Suppressor macrophage (primary cell): Measurements from ENCODE around the gene MRNIP.
"Not testable (repeated sequence)": the region's sequence is repeated elsewhere in the genome, so short reads cannot be mapped to it uniquely, and the experiment has no call there.

ENCODE experiments used
- DNase-seq, 4 experiments: peaks; one replicate each; pipeline ENCODE4 v3.0.0-alpha.2; 2020 to 2022

The MRNIP gene

DNA sequence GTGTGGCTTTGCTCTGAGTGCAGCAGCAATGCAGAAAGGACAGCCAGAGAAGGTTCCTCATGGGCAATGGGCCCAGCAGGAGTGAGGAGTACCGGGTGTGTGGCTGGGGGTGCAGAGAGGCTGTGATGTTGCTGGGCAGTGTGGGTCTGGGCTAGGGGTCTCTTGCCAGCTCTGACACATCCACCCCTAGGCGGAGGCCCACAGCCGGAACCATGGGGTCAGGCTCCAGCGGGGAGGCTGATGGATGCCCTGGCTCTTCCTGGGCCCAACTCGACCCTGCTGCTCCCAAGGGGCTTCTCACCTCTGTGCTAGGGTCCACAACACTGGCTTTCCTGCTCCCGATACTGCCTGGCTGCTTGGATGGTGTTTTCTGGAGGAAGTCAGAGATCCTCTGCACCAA is 29.2 kb upstream of the MRNIP start:
- DNase-seq = no peak

DNA sequence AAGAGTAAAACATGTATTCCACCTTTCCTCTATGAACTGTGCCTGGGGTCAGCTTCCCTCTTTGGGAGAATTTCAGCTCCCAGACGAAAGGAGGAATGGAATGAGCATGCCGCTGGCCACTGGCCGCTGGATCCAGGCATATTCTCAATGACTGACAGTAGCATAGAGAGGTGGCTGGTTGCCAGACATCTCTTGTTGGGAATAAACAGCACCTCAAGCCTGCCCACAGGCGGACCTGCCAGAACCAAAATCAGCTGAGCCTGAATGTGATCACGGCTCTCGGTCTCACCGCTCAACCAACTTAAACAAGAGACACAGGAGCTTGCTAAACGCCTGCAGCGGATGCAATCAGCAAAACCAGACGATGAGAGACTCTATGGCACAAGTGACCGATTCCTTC is 28.5 kb upstream of the MRNIP start:
- no peak for DNase-seq

DNA sequence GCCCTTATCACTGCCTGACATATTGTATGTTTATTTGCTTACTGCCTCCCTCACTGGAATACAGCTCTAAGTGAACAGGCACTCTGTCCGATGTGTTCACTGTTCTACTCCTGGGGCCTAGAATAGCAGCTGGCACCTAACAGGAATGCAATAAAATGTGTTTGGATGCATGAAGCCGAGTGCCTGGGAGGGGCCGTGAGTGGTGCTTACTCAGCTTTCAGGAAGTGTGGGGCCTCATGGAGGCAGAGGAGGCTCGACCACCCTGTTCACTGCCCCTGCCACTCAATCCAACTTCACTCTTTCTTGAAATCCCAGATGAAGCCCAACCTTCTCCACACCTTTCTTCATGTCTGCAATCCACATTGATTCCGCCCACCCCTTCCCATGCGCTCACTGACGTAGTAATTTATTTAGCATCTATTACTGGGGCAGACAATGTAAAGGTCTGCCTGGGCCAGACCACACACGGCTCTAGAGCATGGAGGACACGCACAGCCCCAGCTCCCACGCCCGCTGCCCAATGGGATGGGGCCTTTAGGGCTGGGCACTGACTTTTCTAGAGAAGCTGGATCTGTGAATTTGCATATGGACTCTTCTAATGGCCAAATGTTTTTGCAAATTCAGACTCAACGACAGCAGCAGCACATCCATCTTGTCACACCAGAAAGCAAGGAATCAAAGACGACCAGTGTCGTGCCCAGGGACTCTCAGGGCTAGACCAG is 27.7 kb upstream of the MRNIP start:
- DNase-seq = no peak

DNA sequence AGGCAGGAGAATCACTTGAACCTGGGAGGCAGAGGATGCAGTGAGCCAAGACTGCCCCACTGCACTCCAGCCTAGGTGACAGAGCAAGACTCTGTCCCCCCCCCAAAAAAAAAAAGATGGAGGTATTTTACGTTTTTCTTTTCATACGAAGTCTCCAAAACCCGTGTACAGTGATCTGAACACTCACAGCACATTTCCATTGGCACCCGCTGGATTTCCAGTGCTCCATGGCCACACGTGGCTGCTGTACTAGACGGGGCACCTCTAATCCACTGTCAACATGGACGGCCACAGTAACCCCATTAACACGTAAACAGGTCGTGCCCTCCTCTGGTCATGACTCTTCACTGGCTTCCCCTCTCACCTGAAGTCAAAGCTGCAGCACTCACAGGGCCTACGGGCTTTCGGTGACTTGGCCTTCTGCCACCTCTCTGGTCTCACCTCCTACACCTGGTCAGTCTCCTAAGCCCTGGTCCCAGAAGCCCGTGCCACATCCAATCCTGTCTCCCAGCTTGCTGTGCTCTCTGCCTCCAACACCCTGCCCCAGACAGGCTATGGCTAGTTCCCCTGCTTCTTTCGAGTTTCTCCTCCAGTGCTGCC is 27.0 kb upstream of the MRNIP start:
- no peak for DNase-seq

DNA sequence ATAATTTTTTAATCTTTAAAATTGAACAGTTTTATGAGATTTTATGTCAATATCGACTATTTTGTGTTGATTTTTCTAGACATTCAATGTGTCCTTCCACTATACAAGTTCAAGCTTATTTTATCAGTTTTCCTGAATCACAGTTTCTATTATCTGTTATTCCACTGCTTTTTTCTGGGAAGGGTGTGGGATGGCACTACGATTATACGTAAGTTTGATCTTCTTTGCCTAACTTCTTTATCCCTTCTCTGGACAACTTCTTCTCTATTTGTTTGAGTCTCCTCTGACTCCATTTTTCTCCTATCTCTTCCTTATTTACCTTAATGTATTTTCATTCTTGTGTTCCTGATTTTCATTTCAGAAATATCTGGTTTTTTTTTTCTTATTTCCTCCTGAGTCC is 24.5 kb upstream of the MRNIP start:
- no peak for DNase-seq

DNA sequence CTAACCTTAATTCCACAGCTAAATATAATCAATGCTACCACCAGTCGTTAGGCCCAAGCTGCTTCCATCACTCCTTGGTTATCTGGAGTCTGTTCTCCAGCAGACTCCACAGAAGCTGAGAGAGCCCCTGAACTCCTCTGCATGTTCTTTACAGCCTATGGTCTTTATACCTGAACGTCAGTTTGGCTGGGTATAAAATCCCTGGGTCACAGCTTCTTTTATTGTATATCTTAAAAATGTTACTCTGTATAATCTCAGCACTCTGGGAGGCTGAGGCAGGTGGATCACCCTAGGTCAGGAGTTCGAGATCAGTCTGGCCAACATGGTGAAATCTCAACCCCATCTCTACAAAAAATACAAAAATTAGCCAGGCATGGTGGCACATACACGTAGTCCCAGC is 23.7 kb upstream of the MRNIP start:
- DNase-seq = no peak

DNA sequence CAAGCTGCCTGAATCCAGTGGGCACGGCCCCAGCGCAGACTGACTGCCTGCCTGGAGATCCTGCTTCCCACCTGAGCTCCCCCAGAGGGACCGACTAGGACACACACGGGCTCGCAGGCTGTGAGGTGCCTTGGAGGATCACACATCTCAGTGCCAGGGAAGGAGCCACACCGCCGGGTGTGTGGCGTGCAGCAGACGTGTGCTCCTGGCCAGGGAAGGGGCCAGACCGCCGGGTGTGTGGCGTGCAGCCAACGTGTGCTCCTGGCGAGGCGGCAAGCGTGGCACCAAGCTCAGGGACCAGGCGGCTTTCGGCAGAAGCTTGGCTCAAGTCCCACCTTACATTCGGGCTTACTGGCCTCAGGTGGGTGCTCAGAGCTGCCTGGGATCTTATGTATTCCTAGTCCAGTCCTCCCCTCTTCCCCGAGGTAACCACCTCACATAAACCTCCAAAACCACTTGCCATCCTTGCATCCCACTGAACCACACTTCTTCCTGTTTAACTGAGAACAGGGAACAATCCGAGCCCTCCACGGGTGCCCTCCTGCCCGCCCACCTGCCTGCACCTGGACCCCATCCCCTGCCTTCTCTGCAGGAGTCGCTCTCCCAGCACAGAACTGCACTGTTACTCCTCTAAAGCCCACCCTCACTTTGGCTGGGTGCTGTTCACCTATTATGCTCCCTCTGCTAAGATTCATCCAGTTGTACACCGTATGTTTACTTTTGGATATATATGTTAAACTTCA is 22.4 kb upstream of the MRNIP start:
- DNase-seq = no peak

DNA sequence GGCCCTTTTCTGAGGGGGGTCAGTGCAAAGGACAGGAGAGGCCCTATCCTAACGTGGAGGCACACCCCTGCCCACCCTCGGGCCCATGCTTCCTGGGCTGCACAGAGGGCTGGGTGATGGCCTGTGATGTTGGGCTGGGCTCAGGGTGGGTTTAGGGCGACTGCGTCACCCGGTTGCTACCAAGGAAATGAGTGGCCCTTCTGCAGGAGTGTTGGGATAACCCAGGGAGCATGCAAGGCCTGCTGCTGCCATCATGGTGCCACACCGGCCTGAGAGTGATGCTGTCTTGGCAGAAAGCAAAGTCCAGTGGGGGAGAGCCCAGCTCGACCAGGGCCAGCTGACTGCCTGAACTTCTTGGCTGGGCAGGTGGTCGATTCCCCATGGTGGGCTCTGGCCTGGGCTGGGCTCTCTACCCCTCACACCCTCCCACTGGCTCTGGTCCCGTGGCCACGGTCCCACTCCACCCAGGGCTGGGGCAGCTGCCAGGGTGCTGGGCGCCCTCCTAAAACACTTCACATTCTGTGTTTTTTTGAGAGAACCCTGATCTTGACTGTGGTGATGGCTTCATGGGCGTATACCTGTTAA is 21.5 kb upstream of the MRNIP start:
- DNase-seq = no peak

DNA sequence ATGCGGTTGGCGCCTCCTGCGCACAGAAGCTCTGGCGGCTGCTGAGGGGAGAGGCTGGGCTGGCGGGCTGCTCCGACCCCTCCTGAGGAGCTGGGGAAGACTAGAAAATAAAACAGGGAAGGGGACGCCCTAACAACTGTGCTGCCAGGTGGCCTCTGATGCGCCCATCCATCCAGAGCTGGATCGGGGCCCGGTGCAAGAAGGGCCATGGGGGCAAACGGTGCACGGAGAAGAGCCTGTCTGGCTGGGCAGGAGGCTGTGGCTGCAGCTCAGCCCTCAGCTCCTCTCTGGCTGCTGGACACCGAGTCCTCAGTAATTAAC is 21.0 kb upstream of the MRNIP start:
- DNase-seq = no peak

DNA sequence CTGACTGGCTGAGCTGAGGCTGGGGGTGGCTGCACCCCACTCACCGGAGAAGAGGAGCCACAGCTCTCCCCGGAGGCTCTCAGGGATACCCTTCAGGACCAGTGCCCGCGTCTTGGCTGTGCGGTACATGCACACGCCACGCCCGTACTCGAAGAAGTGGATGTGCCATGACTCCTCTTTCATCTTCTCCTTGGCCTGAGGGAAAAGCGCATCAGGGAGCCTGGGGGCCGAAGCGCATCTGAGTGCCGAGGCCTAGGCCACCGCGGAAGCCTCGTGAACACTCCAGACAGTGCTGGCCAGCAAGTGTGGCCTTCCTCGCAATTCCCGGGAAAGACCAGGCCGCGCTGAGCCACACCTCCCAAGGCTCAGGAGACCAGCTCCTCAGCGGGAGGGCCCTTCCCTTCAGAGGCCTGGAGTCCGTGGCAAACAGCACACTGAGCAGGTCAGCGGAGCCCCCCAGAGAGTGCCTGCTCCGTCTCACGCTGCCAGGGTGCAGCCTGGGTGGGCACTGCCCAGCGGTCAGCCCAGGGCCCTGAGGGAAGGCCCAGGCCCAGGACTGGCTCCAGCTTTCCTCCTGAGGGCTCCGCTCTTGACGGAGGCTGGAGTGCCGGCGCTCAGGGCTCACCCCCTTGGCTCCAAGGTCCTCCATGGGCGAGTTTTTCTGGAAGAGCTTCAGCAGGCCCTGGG is 20.5 kb upstream of the MRNIP start:
- no peak for DNase-seq

DNA sequence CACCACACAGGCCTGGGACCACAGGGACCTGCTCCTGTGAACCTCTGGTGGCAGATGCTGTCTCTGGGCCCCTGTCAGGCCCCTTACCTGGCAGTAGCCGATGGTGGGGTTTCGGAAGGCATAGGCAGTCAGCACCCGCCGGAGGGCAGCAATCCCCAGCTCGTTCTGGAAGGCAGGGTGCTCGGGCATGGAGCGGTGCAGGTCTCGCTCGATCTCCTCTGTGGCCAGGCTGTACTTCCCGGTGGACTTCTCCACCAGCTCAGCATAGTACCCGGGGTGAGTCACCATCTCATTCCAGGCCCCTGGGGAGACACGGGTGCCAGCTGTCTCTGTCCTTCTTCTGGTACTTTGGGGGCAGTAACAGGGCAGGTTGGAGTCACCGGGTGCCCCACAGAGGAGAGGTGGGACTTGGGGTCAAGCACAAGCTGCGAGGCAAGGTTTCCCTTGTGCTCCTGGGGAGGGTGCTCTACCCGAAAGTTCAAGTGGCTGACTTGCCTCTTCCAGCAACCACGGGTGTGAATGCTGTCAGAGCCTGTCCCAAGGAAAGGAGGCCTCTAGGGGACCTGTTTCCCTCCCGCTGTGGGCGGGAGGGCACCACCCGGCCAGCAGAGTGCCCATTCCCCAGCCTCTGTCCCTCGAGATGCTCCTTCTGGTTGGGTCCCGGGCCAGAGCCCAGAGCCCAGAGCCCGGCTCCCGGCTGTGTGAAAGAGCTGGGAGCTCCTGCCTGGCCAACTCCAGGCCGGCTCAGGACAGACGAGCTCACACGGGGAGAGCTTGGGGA is 19.8 kb upstream of the MRNIP start:
- no peak for DNase-seq

DNA sequence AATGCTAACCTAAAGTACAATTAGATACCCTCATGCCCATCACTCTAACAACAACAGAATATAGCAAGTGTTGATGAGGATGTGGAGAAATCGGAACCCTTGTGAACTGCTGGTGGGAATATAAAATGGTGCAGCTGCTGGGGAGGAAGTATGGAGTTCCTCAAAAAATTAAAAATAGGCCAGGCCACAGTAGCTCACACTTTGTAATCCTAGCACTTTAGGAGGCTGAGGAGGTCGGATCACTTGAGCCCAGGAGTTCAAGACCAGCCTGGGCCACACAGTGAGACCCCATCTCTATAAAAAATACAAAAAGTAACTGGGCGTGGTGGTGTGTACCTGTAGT is 18.0 kb upstream of the MRNIP start:
- peak; percentile 39 to 77 (median 58) for DNase-seq

DNA sequence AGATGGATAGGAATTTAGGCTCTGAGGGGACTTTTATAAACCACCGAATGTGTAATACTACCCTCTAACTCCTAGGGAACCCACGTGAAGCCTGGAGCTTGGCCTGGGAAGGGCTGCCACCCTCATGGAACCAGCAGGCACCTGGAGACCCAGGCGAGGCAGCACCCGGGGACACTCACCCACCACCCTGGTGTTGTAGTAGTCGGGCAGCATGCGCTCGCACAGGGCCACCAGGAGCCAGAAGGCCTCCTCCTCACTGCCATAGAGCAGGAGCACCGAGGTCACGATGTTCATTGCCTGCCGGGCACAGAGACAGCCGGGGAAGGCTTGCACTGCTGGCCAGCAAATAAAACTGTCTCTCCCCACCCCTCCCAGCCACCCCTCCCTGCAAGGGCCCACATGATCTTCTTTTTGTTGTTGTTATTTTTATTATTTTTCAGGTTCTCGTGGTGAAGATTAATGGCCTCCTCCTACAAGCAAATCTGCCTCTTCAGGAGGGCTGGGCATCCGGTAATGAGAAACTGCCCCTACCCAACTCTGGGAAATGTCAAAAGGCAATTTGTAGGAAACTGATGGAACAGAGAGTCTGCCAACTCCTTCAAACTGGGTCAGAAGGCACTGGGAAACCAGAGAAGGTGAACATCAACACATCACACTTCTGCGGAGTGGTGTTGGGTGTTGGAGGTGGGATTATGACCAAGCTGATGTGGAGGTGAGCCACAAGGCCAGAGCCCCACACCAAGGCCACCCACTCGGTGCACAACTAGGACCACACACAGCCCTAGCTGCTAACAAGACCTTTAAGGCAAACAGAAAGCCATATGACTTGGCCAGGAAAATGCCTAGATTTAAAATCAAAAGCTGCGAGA is 17.4 kb upstream of the MRNIP start:
- DNase-seq = no peak

DNA sequence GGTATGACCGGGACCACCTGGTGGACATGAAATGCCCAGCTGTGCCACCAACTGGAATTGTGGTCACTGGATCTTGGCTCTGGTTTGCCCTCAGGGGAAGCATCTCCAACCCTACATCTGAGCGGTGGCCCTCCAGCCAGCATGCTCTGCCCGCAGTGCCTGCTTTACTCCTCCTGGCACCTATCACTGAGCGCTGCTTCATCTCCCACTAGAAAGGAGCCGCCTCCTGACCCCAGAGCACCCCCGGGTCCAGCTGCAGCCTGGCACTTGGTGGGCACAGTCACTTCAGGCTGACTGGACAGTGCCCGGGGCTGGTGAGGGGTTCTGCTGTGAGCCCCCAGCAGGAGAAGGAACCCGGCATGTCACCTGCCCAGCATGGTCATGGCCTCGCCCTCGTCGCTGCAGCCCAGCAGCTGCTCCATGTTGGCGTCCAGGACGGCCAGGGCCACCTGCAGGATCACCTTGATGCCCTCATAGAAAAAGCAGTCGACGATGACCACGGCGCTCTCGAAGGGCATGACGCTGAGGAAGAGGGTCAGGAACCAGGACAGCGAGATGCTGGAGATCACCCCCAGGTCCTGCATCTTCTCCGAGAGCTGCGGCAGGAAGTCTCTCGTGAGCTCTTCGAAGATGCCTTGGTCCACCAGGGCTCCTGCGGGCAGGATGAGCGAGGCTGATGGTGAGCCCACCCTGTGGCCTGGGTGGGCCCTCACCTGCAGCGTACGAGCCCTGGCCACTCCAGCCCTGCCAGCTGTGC is 16.1 kb upstream of the MRNIP start:
- DNase-seq = no peak

DNA sequence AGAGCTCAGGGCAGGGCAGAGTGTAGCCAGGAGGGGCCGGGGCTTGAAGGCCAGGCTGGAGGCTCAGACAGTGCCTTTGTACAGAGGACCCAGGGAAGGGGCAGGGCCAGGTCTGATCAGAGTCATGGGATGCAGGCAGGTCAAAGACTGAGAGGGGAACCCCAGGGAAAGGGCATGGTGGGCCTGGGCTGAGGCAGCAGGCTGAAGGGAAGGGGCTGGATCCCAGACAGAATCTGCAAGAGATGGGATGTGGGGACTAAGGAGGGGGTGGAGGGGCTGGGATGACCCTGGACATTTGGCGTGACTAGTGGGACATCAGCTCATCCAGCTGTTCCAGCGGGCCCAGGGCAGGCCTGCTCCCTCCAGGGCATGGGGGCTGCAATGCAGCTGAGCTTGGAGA is 15.5 kb upstream of the MRNIP start:
- DNase-seq = no peak

DNA sequence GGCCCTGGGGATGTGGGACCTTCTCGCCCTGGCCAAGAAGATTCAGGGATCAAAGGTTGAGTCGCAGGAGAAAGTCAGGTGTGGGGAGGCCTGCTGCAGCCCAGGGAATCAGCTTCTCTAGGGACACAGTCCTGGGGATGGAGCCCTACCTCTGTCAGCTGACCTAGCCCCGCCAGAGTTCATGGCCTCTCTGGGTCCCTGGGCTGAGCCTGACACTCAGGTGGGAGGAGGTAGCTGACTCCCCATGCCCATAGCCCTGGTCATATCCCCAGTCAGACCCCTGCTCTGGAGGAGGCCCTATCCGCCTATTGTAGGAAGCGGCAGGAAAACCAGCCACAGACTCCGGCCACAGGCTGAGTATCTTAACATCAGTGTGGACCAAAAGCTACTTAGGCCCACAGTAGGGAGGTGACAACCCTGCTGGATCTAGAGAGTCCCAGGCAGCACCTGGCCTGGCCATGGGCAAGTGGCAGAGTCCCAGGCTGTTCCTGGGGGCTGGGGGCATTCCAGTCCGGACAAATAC is 15.0 kb upstream of the MRNIP start:
- DNase-seq = no peak

DNA sequence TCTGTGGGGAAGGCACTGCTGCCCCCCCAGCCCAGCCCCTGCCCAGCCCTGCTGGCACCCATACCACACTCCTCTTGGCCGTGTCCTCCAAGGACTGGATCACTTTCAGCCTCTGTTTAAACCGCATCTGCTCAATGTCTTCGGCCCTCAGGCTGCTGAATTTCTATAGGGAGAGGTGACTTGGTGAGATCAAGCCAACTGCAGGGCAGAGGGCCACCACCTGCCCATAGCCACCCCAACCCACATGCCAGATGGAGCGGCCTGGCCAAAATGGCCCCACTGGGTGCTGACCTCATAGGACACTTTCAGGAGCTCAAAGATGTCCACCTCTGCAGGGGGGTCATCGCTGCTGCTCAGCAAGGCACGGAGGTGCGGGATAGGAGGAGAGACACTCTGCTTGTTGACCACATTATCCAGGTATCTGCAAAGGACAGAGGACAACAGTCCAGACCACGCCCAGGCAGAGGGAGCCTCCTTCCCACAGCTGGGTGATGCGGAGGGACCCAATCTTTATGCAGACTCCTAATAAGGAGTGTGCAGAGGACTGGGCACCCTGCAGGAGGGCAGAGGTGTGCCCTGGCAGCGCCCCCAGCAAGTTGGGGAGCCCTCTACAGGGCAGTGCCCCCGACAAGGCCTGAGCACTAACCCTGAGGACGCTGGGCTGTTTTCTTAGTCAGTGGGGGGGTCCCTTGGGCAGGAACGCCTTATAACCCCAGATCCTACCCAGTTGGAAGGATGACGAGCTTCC is 14.4 kb upstream of the MRNIP start:
- DNase-seq = no peak

DNA sequence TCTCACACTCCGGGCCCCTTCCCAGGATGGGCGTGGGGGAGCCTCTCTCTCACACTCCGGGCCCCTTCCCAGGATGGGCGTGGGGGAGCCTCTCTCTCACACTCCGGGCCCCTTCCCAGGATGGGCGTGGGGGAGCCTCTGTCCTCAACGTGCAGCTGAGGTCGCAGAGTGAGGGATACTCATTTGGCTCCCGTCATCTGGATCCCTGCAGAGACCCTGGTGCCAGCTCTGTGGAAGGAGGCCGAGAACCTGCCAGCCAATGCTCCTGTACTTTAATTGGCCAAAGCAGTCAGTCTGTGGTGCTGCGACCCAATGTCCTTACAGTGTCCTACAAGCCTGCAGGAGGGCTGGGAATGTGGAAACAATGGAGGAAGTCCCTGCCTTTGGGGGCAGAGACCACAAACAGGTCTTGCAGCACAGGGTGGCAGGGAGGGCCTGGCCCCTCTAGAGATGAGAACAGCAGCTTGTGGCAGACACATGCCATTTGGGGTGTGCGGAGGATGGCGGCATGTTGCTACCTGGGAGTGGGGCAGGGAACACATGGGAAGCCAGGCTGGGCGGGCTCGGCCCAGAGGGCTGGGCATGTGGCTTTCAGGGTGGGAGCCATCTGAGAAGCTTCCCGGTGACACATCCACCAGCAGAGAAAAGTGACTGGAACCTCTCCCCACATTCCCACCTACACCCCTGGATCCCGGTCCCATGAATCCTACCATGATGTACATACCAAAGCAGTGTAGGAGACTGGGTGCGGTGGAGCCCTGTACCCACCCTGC is 13.6 kb upstream of the MRNIP start:
- DNase-seq = no peak

DNA sequence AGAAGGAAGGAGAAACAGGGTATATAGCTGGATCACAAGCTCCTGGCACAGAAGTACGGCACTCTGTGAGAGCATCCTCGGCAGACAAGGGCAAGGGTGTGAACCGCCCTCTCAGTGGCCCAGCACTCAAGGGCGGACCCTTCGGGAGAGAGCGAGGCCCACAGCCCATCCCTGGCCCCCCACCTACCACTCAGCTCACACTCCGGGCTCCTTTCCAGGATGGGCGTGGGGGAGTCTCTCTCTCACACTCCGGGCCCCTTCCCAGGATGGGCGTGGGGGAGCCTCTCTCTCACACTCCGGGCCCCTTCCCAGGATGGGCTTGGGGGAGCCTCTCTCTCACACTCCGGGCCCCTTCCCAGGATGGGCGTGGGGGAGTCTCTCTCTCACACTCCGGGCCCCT is 12.9 kb upstream of the MRNIP start:
- DNase-seq = not testable (repeated sequence)
